DMS153 (cell line): ENCODE results near the gene AIM2.
"Not testable (repeated sequence)": the region's sequence is repeated elsewhere in the genome, so short reads cannot be mapped to it uniquely, and the experiment has no call there.

Experiments
- DNase-seq: peaks from one replicate; lab custom pipeline; 2025; lab: John Stamatoyannopoulos, UW

AIM2 gene

GRCh38 chr1:159076438-159077119, at the start of gene AIM2:
Gene AIM2, minus strand, starts transcription at chr1:159076766. Its CDS starts 3,267 bp downstream, at chr1:159073499.
- DNase-seq, result no peak

GRCh38 chr1:159123587-159123986, 47.0 kb upstream of the AIM2 start:
- no peak for DNase-seq

DNA sequence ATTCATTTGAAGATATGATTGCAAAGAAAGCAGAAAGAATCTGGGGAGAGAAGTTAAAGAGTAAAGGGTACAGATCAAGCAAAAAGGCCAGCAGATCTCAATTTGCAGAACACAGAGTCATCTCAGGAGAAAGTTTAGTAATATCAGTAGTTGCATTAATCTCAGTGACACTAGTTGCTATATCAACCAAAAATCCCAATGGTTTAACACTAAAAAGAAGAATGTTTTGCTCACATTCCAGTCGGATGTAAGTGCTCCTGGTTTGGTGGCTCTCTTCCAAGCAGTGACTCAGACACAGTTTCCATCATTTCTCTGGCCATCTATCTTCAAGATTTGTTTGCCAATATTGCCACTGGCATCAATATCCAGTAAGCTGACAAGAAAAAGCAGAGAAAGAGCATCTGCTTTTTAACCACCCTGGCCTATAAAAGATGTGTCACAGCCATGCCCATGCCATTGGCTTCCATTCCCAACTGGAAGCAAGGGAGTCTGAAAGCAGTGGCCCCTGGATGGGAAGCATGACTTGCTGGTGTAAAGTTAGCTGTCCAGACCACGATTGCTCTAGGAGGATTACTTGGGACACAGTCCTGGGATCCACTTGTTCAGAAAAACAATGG, 45.5 kb upstream of the AIM2 start:
- no peak for DNase-seq

DNA sequence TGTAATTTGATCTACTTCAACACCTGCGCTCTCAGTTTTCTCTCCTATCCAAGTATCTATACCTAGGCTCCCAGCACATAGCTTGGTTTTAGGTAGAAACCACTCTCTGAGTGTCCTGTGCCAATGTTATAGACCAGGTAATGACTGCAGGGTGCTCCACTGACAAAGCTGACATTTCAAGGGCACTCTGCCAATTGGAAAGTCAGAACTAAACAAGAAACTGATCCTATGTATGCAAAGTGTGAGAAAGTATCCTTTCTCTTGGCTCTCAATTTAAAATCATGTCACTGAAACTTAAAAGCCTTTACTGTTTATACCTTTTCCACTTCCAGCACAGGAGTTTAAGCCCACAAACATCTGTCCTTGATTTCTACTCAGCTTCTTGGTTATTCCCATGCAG, 45.0 kb upstream of the AIM2 start:
- DNase-seq, result no peak

- DNase-seq, result no peak
Observed at GRCh38 chr1:159120317-159120716, 43.8 kb upstream of the AIM2 start.

GRCh38 chr1:159113596-159114433, 37.2 kb upstream of the AIM2 start:
- DNase-seq, result no peak

DNA sequence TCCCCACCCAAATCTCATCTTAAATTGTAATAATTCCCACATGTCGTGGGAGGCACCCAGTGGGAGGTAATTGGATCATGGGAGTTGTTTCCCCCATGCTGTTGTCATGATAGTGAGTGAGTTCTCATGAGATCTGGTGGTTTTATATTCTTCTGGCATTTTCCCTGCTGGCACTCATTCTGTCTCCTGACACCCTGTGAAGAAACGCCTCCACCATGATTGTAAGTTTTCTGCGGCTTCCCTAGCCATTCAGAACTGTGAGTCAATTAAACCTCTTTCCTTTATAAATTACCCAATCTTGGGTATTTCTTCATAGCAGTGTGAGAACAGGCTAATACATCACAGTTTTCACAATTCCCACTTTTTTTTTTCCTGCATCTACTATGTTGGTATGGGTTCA, 26.5 kb upstream of the AIM2 start:
- DNase-seq, result not testable (repeated sequence)

DNA sequence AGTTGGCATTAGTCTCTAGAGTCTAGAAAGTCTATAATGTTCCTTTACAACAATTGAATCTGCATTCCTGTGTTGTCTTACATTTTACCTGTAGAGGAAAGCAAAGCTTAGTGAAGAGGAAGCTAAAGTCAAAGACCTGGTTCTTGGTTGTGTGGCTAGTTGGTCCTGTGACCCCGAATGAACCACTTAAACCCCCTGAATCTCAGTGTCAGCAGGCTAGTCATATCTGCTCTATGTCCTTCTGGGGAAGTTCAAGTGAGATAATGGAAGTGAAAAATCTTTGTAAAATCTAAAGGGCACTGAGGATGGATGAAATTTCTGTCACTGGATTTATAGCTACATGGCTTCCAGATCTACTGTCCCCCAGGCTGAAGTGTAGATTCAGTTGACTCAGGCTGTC, 24.0 kb upstream of the AIM2 start:
- no peak for DNase-seq

- DNase-seq, result no peak
Observed at GRCh38 chr1:159098596-159098995, 22.0 kb upstream of the AIM2 start.

DNA sequence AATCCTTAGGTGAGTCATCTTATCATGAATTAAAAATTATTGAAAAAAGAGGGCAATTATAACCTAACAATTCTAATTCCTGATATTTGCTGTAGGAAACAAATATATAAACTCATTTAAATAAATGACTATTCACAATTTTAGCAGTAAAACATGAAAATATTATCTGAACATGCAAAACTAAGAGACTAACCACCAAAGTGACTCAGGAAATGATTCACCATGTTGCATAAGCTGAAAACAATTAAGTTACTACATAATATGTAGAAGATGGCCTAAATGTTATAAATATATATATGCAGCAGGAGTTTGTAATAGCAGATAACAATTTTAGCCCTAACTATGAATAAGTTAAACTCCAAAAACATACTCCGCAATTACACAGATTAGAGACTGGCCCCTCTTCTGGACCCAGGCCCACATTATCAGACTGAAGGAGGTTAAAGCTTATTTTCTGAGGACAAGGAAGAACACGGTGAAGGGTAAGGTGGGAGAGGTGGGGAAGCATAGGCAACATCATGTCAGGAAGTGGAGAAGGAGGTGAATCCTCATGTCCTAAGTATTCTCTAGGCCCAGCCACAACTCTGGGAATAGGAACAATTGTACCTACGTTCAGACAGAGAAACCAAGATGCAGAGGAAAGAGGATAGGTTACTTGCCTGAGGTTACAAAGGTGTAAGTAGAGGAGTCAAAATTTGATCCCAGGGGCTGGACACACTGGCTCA, 15.6 kb upstream of the AIM2 start:
- DNase-seq, result no peak

GRCh38 chr1:159091607-159092031, 15.1 kb upstream of the AIM2 start:
- DNase-seq, result no peak

DNA sequence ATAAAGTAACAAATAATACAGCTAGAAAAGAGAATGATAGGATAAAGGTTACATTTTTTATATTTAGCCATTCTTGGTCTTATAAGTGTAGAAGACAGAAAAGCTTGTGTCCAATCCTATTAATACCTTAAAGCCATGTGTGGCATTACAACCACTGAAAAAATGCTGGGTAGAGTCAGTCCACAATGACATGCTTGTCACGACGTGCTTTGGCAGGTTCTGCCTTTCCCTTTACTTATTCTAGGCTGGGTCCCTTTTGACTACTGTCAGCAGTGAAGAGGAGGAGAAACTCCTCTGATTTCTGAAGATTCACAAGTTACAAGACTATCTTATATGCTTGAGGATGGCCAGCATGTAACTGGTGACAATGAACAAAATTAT, 14.6 kb upstream of the AIM2 start:
- DNase-seq, result no peak

DNA sequence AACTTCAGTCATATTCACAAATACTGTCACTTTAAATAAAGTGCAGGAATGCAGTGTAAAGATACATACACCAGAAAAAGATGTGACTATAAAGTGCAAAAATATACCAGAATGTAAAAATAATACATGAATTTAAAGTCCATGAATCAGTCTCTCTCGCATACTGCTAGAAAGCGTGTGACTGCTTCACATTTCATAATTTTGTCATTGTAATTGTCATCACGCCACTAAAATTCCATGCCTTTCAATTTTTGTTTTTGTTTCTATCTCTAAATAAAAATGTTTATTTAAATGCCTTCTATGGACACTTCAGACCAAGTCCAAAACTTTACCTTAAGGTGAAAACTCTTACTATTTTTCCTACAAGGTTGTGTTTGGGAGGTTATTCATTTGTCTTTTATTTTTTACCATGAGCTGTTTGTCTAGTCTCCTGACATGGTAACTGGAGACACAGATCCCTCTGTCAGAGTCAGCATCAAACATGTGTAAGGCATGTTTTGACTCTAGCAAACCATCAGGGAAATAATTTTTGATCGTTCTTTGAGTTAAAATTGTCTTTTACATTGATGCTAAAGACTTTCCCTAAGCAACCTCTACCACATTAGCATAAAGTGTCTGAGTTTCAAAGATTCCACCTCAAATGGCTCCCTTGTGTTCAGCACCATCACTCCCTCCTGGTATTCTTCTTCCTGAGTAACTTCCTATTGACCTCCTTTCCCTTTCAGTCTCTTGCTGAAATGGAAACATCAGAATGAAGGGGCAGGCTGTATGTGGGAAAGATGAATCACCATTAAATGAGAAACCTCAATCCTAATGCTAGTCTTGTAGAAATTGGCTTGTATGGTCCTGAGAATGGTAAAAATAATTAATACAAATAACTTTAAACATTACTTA, 14.0 kb upstream of the AIM2 start:
- no peak for DNase-seq

GRCh38 chr1:159089184-159089791, 12.7 kb upstream of the AIM2 start:
- DNase-seq, result no peak

GRCh38 chr1:159088546-159089183, 12.1 kb upstream of the AIM2 start:
- no peak for DNase-seq

DNA sequence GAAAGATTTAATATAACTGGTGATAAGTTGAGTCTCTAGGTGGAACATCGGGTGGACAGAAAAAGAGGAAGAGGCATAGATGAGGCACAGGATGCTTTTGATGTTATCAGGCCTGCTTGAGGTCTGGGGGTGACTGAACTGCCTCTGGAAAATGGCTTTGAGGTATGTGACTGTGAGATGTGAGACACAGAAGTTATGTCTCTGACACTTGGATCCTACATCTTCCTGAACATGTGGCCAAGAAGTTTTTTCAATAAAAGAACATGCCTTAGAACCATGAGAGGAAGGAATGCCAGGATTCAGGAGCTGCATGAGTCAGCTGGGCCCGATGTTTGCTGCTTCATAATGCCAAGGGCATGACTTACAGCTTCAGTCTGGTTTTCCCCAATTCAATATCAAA, 11.5 kb upstream of the AIM2 start:
- no peak for DNase-seq

DNA sequence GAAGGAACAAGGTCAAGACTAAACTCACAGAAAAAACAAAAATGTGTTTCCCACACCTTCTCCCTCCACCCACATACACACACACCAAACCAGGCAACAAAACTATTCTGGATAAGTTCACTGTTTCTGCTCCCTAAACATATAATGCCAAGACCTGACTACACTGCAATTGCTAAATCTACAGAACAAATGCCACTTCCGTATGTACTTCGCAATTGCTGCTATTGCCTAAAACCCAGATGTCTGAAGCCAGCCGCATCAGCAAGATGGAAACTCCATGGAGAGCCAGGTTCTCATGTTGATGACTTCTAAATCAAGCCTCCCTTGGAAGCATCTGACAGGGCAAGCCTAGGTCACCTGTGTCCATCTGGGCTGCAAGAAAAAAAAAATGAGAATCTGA, 8.3 kb upstream of the AIM2 start:
- DNase-seq, result no peak

DNA sequence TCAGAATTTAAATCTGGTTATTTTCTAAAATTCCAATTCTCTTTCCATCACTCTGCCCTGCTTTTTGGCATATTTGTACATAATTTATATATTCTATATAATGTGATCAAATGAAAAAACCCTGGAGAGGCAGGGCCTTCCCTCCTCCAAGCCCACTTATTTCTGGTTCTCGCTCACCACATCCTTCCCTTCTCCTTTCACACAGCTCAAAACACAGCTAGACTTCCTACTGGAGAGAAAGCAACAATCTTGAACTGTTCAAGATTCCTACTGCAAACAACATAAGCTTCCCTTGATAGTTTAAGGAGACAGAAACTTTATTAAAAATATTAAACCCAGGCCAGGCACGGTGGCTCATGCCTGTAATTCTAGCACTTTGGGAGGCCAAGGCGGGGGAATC, 7.6 kb upstream of the AIM2 start:
- DNase-seq, result no peak

- DNase-seq, result no peak
Observed at GRCh38 chr1:159083013-159083412, 6.4 kb upstream of the AIM2 start.

DNA sequence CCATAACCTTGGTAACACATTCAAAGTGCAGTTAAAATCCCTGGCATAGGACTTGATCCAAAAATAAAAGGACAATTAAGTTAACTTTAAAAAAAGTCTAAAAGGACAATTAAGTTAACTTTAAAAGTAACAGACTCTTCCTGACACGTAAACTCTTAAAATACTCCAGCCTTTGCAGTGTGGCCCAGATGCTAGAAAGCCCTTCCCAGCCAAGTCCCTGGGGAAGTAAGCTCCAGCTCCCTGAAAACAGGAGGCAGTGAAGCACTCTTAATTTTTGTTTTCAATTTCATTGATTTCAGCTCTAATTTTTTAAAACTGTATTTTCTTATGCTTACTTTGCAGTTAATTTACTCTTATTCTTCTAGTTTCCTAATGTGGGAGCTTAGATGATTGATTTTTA, 5.1 kb upstream of the AIM2 start:
- DNase-seq, result no peak

DNA sequence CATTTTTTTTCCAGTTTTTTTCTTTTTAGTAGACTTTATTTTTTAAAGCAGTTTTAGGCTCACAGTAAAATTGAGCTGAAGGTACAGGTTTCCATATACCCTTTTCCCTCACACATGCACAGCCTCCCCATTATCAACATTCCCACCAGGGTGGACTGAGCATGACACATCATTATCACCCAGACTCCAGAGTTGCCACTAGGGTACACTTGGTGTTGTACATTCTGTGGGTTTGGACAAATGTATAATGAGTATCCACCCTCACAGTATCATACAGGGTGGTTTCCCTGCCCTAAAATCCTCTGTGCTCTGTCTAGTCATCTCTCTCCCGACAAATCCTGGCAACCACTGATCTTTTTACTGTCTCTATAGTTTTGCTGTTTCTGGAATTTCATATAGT, 3.0 kb upstream of the AIM2 start:
- DNase-seq, result no peak
